Activated CD8-positive, alpha-beta T cell treated with anti-CD3 and anti-CD28 coated beads for 36 hours (primary cell): ENCODE results near the gene ETAA1. TPM values are rescaled to one million over a fixed set of nuclear protein-coding genes. Genes with fewer than 3 reads are reported as not detected.

Source experiments
- ATAC-seq: fragments of 200-7000 bp; cut with Tn5 transposase; one replicate; pipeline ENCODE4 v1.10.0; 2021; ENCODE audit warnings: mild to moderate bottlenecking, moderate library complexity
- CTCF ChIA-PET: fragments of 350-600 bp; sonication (Branson Sonifier 250); formaldehyde crosslinking; loops from one replicate; lab custom pipeline; 2021; ENCODE audit warnings: antibody characterized with exemption; lab: Charles Lee
- POLR2A ChIA-PET: fragments of 350-600 bp; sonication (Branson Sonifier 250); formaldehyde crosslinking; loops from one replicate; lab custom pipeline; 2021; ENCODE audit warnings: antibody characterized with exemption; lab: Charles Lee
- DNase-seq: peaks from one replicate; pipeline ENCODE4 v3.0.0-alpha.2; 2020
- H3K27ac Mint-ChIP-seq: one replicate; pipeline ENCODE4 v1.8.0; 2021; ENCODE audit warnings: mild to moderate bottlenecking, mixed read lengths
- H3K27me3 Mint-ChIP-seq: one replicate; pipeline ENCODE4 v1.8.0; 2021; ENCODE audit warnings: mixed read lengths
- H3K36me3 Mint-ChIP-seq: one replicate; pipeline ENCODE4 v1.8.0; 2021; ENCODE audit warnings: low read depth, mixed read lengths
- H3K4me1 Mint-ChIP-seq: one replicate; pipeline ENCODE4 v1.8.0; 2021; ENCODE audit warnings: low read depth, mixed read lengths
- H3K4me3 Mint-ChIP-seq: one replicate; pipeline ENCODE4 v1.8.0; 2021; ENCODE audit warnings: mild to moderate bottlenecking, moderate library complexity, mixed read lengths
- H3K9me3 Mint-ChIP-seq: one replicate; pipeline ENCODE4 v1.8.0; 2021; ENCODE audit warnings: mixed read lengths
- intact Hi-C: fragments of 100-400 bp; cut with micrococcal nuclease; formaldehyde crosslinking; loops from one replicate; pipeline ENCODE4 v1.10.0; 2022
- total RNA-seq, 2 experiments: library from RNA; stranded (reverse); gene quantifications; one replicate each; pipeline ENCODE4 v1.2.3, GENCODE V29; 2021
- TF ChIP-seq, protein P1 (sequence below): fragments of 200-600 bp; IDR thresholded peaks from one replicate; pipeline ENCODE4 v1.8.0; 2022; ENCODE audit warnings: antibody characterized with exemption, mild to moderate bottlenecking

Gene ETAA1
- total RNA-seq, 2 experiments from 2014 or later: 11.9 to 13.5 TPM

DNA sequence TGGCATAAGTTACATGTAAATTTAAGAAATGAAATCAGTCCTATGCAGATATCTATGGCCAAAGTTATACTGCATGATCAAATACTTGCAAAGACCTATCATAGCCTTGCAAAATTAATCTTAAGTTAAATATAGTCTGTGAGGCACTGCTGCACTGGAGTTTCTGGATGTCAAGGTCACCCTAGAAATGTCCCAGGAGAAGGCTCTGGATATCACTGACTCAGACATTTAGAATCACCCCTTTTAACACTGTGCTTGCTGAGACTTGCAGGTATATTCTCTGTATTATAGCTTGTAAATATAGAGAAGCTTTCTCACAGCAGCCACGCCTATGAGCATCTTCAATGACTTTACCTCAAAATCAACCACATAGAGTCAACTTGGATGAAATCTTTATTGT is 51.5 kb downstream of the ETAA1 start:
- ChIA-PET POLR2A (no interaction called here), CTCF (no interaction called here)
- intact Hi-C loops: no loop called here
- TF ChIP-seq, protein P1, sequence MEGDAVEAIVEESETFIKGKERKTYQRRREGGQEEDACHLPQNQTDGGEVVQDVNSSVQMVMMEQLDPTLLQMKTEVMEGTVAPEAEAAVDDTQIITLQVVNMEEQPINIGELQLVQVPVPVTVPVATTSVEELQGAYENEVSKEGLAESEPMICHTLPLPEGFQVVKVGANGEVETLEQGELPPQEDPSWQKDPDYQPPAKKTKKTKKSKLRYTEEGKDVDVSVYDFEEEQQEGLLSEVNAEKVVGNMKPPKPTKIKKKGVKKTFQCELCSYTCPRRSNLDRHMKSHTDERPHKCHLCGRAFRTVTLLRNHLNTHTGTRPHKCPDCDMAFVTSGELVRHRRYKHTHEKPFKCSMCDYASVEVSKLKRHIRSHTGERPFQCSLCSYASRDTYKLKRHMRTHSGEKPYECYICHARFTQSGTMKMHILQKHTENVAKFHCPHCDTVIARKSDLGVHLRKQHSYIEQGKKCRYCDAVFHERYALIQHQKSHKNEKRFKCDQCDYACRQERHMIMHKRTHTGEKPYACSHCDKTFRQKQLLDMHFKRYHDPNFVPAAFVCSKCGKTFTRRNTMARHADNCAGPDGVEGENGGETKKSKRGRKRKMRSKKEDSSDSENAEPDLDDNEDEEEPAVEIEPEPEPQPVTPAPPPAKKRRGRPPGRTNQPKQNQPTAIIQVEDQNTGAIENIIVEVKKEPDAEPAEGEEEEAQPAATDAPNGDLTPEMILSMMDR: no peak
- H3K36me3 Mint-ChIP-seq: no peaks in the 10 kb centered on the region
- peaks cover 11% of the 10 kb centered on the region for H3K27me3 Mint-ChIP-seq
- no peak for DNase-seq
- no peak overlapping the region for H3K27ac Mint-ChIP-seq
- H3K4me1 Mint-ChIP-seq: no peaks in the 10 kb centered on the region
- no peak overlapping the region for H3K4me3 Mint-ChIP-seq
- no peak for ATAC-seq
- H3K9me3 Mint-ChIP-seq: no peaks in the 10 kb centered on the region

- CTCF ChIA-PET: no interaction called here
- no peaks in the 10 kb centered on the region for H3K9me3 Mint-ChIP-seq
These were observed 54.1 kb downstream of the ETAA1 start for GRCh38 chr2:67451086-67451832.

GRCh38 chr2:67453310-67453709 is 56.2 kb downstream of the ETAA1 start:
- no peak overlapping the region for H3K4me3 Mint-ChIP-seq
- ChIA-PET POLR2A (no interaction called here), CTCF (no interaction called here)
- intact Hi-C loops: no loop called here
- TF ChIP-seq, protein P1: no peak
- ATAC-seq: no peak
- no peaks in the 10 kb centered on the region for H3K4me1 Mint-ChIP-seq
- DNase-seq: no peak
- H3K27me3 Mint-ChIP-seq: peaks cover 8% of the 10 kb centered on the region
- H3K36me3 Mint-ChIP-seq: no peaks in the 10 kb centered on the region
- no peaks in the 10 kb centered on the region for H3K9me3 Mint-ChIP-seq
- no peak overlapping the region for H3K27ac Mint-ChIP-seq

More at GRCh38 chr2:67451086-67451832, 54.1 kb downstream of the ETAA1 start:
- TF ChIP-seq, protein P1: no peak
- intact Hi-C loops: no loop called here
- no peaks in the 10 kb centered on the region for H3K36me3 Mint-ChIP-seq
- POLR2A ChIA-PET: no interaction called here
- ATAC-seq (no peak), DNase-seq (no peak)
- H3K4me1 Mint-ChIP-seq: no peaks in the 10 kb centered on the region
- no peak overlapping the region for H3K27ac Mint-ChIP-seq
- no peak overlapping the region for H3K4me3 Mint-ChIP-seq
- peaks cover 10% of the 10 kb centered on the region for H3K27me3 Mint-ChIP-seq

DNA sequence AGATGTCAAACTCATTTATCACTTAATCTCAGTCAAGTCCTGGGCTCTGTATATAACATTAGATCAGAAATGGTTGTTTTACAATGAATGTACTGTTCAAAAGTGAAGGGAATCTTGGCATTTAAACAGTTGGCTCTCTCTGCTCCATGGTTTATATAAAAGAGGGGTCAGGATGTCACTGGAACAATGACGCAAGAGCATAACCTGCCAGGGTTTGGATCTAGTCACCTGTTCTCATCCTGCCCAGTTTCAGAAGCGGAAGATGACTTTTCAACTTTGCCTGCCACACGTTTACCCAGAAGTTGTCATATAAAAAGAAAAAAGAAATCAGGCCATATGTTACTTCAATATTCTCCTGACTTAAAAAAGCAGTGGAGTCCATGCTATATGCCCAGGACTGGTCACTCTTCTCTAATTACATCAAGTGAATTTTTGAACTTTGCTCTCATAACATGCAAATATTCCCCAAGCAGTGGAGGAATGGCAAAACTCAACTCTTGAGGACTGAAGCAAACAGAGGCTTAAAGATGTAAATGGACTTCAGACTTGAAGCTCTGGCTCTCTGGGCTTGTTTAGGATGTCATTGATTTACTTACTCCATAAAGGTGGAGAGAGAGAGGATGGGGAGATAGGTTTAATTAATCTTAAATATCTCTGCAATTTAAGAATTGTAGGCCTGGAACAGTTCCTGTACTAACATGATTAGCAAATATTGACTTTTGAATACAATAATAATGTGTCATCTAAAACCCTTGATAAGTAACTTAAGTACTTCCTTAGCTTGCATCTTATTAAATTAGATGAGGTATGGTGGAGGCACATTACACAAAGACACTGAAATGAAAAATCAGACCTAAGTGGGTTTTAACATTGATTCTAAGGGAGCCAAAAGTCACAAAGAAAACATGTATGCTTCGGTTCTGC is 58.3 kb downstream of the ETAA1 start:
- Mint-ChIP-seq H3K27ac (no peak overlapping the region), H3K9me3 (no peaks in the 10 kb centered on the region), H3K4me1 (no peaks in the 10 kb centered on the region), H3K4me3 (no peak overlapping the region), H3K36me3 (no peaks in the 10 kb centered on the region), H3K27me3 (peaks cover 6% of the 10 kb centered on the region)
- CTCF ChIA-PET: no interaction called here
- TF ChIP-seq, protein P1: no peak
- POLR2A ChIA-PET: interaction anchor here (0.6 kb wide), 1 partner anchor 34 kb away, joined by 3 read pairs; no protein-coding TSS in a partner anchor
- DNase-seq (no peak), ATAC-seq (no peak)
- intact Hi-C loops: no loop called here

DNA sequence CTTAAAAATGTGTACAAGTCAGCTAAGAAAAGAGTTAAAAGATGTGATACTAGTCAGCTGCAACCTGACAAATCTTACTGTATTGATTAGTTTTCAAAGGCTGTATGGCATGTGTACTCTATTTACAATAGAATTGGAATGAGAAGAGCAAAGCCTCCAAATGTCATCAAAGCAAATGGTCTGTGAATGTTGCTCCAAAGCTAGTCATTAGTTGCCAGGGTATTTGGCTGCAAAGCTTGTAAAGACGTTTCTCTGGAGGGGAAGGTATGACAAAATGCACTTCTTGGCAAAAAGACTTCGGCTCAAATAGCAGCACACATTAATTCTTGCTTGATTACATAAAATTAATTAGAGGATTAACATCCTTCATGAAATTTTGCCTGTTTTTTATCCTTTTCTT is 59.3 kb downstream of the ETAA1 start:
- no peak for DNase-seq
- intact Hi-C loops: no loop called here
- no peaks in the 10 kb centered on the region for H3K36me3 Mint-ChIP-seq
- no peaks in the 10 kb centered on the region for H3K9me3 Mint-ChIP-seq
- H3K4me3 Mint-ChIP-seq: no peak overlapping the region
- TF ChIP-seq, protein P1: no peak
- peaks cover 6% of the 10 kb centered on the region for H3K27me3 Mint-ChIP-seq
- ChIA-PET CTCF (no interaction called here), POLR2A (no interaction called here)
- no peak overlapping the region for H3K27ac Mint-ChIP-seq
- ATAC-seq: no peak
- H3K4me1 Mint-ChIP-seq: no peaks in the 10 kb centered on the region
